ENCODE results near the gene RUNX3. TPM values are rescaled to one million over a fixed set of nuclear protein-coding genes. Genes with fewer than 3 reads are reported as not detected.

The RUNX3 gene
- total and polyA plus RNA-seq, 2 donors (not counting 3 experiments of a cell fraction or from before 2014, with no cell fraction given) = not detected

GRCh38 chr1:24862775-24863483 lies 67.1 kb downstream of the RUNX3 start:
- POLR2A ChIA-PET = no interaction called here

More at GRCh38 chr1:24862775-24863483, 67.1 kb downstream of the RUNX3 start:
- no peaks in the 10 kb centered on the region for H3K79me2 ChIP-seq (ENCODE audit: control insufficient read depth, insufficient read depth, low read length)
- H3K4me3 ChIP-seq (replicated peaks in 1 of 3; ENCODE audit: insufficient read depth in 1 of 3, low read depth in 1 of 3, low read length in 3 of 3) = no peak overlapping the region
- CTCF ChIA-PET = interaction anchor here (1.2 to 1.4 kb wide), 3 partner anchors 12 to 64 kb away, joined by 3 to 4 read pairs (median 3); no protein-coding TSS in a partner anchor
- TF ChIP-seq EZH2 (IDR thresholded peaks at IDR 0.05; ENCODE audit: borderline replicate concordance, low read depth, low read length, severe bottlenecking) (no peak), JUN (IDR thresholded peaks at IDR 0.05; ENCODE audit: borderline replicate concordance, insufficient read depth, insufficient read length, low read depth) (no peak), MYC (IDR thresholded peaks at IDR 0.05; ENCODE audit: low read depth, low read length) (no peak), FOS (IDR thresholded peaks at IDR 0.05; ENCODE audit: borderline replicate concordance, insufficient read depth, low read length) (no peak), CTCF (IDR thresholded peaks at IDR 0.05; ENCODE audit: extremely low read depth in 1 of 2, insufficient read depth in 1 of 2, low read depth in 1 of 2, low read length in 2 of 2) (no peak), POLR2AphosphoS5 (IDR thresholded peaks at IDR 0.05; ENCODE audit: insufficient read depth, low read depth, low read length) (no peak), MAX (IDR thresholded peaks at IDR 0.05; ENCODE audit: insufficient read depth, insufficient read length) (no peak)
- H3K9me1 ChIP-seq (replicated peaks; ENCODE audit: control insufficient read depth, extremely low read depth, insufficient read depth, low read length) = no peaks in the 10 kb centered on the region
- intact Hi-C loops (cut with micrococcal nuclease) = no loop called here
- peaks cover 5% of the 10 kb centered on the region for H3K4me1 ChIP-seq (ENCODE audit: control insufficient read depth, extremely low read depth, insufficient read depth, low read length)
- H2AFZ ChIP-seq (ENCODE audit: low read depth, low read length) = no peak overlapping the region
- DNase-seq (ENCODE audit: low read depth, low spot score) (no peak), FAIRE-seq (no peak)
- no peak overlapping the region for H3K27ac ChIP-seq (ENCODE audit: insufficient read depth, low read depth, low read length)
- H3K9ac ChIP-seq (replicated peaks; ENCODE audit: extremely low read depth, insufficient read depth, low read length) = no peak overlapping the region
- dilution Hi-C loops (cut with MboI; ENCODE audit: extremely low pct_ligation_motif_present, low sequenced_read_pairs) = no loop called here
- no peak overlapping the region for H3K4me2 ChIP-seq (ENCODE audit: insufficient read depth, low read length)
- no peaks in the 10 kb centered on the region for H3K36me3 ChIP-seq (ENCODE audit: control insufficient read depth in 2 of 2, extremely low read depth in 1 of 2, insufficient read depth in 2 of 2, low read length in 2 of 2)
- H4K20me1 ChIP-seq (replicated peaks; ENCODE audit: control insufficient read depth, extremely low read depth, insufficient read depth, low read length) = no peaks in the 10 kb centered on the region
- BruUV-seq (replicated peaks) = no TSS peak
- no peaks in the 10 kb centered on the region for H3K9me3 ChIP-seq (replicated peaks; ENCODE audit: control insufficient read depth, insufficient read depth, low read length)
- H3K27me3 ChIP-seq (ENCODE audit: control insufficient read depth in 2 of 2, insufficient read depth in 2 of 2, low read length in 2 of 2) = peaks cover 0 to 9% of the 10 kb centered on the region in 2 experiments
